Stimulated activated CD8-positive, alpha-beta memory T cell treated with anti-CD3 and anti-CD28 coated beads, Interleukin-7, amount 100 ng/mL, for 48 hours (primary cell): ENCODE measurements around the gene PTCD2.
"Not testable (repeated sequence)": the region's sequence is repeated elsewhere in the genome, so short reads cannot be mapped to it uniquely, and the experiment has no call there.

Source experiments
- DNase-seq, 2 donors: peaks; one replicate each; pipeline ENCODE4 v3.0.0-alpha.2; 2020; ENCODE audit warnings: low read depth in 1 of 2; ENCODE audit errors: extremely low read depth in 1 of 2

The PTCD2 gene

DNA sequence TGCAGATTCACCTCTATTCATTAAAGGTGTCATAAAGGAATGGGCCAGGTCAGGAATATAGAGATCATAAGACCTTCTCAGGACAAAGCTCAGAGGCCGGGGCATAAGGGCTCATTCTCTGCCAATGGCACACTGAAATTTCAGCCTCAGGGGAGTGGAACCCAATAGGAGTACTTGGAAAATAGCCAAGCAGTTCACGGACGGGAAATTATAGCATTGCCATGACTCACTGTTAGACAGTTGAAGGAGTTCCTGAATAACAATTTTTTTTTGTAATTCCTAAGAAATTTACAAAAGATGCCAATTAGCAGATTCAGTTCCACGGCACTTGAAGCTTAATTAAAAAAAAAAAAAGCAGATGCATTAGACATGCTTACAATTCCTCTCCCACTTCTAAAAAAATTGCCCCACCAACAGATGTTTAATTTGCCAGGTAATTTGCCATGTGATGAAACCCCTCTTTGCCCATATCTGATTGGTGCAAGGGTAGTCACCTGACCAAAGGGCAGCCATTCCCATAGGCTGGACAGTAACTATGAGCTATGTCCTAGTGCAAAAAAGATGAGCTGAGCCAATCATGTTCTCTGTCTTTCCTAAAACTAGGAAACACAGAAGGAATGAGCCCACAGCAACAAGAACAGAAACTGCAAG is 58.6 kb downstream of the PTCD2 start:
- DNase-seq = no peak

DNA sequence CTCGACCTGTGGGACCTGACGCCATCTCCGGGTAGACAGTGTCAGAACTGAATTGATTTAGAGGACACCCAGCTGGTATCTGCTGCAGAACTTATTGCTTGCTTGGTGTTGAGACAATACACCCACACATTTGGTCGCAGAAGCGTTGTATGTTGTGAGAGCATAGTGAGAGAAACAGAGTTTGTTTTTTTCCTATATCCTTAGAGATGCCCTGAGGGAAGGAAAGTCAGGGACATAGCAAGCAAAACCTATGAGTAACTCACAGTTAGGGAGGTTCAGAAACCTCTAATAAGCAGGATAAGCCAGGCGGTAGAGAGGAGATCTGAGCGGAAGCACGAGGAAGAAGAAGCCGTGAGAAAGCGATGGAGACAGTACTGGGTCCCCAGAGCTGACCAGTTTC is 59.8 kb downstream of the PTCD2 start:
- DNase-seq = no peak

DNA sequence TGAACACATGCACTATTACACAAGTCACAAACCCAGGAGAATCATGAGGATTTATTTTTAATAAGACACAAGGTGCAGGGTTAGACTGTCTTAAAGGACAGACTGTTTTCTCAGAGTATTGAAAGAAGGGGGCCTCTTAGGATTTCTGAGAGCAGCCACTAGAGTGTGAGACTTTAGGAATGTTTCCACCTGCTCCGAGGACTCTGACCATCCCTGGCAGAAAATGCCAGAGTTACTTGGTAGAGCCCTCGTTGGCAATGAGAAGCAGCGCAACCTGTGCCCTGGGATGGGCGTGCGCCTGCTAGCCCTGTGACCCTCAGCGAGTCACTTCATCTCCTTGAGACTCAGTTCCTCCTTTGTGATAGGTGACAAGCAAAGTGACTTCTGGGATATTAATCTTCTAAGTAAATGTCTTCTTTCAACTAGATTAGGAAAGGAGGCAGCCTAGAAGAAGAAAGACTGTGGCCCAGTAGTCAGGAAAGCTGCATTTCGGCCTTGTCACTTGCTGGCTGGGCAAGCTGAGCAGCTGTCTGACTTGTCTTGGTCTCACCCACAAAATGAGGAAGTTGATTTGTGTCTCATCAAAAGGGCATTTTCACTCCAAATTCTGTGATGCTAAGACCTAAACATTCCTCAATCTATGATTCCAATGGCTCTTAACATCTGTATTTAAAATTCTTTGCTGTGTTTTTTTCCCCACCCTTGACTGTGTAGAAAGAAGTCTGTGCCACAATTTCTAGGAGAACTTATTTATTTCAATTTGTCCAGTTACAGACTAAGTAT is 60.5 kb downstream of the PTCD2 start:
- no peak for DNase-seq

DNA sequence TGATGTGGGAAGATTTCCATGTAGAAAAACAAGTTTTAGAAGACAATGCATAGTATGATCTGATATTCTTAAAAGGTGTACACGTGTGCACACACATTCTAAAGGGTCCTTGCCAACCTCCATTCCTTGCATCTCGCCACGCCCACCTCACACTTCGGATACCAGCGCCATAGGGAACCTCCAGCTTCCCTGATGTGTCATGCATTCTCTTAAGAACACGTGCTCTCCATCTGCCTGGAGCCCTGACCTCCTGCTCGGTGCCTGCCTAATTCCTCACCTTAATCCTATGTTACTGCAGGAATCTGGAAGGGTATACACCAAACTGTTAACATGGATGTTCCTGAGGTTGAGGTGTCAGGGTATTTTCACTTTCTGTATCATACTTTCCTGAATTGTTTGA is 63.1 kb downstream of the PTCD2 start:
- DNase-seq = no peak

- no peak for DNase-seq
Measured at GRCh38 chr5:72383726-72384125, 63.6 kb downstream of the PTCD2 start.

DNA sequence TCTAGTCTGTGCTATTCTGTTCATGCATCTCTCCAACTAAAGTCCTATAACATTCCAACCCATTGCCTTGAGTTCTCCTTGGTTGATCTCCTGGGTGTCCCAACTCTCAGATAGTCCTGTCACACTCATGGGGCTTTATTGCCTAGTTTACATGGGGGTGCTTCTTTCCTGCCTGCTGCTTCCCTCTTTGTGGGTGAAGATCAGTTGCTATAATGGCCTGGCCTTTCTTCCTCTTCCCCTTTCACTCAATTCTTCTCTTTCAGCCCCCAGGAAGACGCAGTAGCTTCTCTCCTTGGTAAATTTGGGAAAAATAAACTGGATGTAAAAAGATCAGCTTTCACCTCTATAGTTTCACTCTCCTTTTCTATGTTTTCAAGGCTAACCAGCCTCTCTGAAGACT is 66.5 kb downstream of the PTCD2 start:
- DNase-seq = no peak

- DNase-seq = no peak
Measured at GRCh38 chr5:72387985-72388384, 67.8 kb downstream of the PTCD2 start.

DNA sequence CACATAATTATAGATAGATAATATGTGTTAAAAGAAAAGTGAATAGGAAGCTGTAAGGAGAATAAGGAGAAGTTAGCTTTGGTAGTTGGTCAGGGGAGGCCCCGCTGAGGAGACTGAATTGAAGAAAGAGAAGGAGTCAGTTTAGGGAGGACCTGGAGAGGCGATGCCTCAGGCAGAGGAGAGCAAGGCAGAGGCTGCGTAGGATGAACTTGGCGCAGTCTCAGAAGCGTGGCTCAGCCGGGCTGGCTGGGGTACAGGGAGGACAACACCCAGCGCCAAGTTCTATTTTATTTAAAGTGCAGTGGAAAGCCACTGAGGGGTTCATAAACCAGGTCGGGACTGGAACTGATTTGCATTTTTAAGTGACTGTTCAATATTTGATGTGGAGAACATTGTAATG is 68.5 kb downstream of the PTCD2 start:
- DNase-seq = no peak

- DNase-seq = no peak
Measured at GRCh38 chr5:72390836-72391235, 70.7 kb downstream of the PTCD2 start.

- DNase-seq = no peak
Measured at GRCh38 chr5:72392326-72392733, 72.2 kb downstream of the PTCD2 start.

DNA sequence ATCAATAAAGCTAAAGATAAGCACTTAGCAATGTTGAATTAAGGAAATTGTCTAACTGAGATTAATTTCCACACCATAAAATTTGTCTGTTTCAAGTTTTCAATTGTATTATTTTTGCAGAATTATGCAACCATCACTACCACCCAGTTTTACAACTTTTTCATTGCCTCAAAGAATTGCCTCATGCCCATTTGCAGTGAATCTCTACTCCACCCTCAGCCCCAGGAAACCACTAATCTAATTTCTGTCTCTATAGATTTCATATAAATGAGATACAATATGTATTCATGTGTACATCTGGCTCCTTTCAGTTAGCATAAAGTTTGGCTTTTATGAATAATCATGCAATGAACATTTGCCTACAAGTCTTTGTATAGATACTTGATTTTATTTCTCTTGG is 72.9 kb downstream of the PTCD2 start:
- no peak for DNase-seq

DNA sequence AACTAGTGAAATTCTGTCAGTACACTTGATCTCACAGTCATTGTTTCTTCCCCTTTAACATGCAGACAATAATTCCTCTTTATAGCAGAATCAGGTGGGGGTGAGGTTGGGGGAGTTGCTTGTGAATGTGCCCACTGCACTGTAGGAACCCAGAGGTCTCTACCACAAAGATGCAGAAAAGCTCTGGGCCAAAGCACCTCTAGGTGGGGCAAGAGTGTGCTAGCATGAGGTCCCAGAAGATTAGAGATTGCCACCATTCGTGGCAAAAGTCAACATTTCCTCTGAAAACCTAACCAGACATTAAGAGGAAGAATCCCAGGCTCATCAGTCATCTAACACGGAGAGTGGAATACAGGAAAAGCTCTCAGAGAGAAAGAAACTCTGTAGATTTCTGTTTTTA is 74.5 kb downstream of the PTCD2 start:
- DNase-seq = no peak

DNA sequence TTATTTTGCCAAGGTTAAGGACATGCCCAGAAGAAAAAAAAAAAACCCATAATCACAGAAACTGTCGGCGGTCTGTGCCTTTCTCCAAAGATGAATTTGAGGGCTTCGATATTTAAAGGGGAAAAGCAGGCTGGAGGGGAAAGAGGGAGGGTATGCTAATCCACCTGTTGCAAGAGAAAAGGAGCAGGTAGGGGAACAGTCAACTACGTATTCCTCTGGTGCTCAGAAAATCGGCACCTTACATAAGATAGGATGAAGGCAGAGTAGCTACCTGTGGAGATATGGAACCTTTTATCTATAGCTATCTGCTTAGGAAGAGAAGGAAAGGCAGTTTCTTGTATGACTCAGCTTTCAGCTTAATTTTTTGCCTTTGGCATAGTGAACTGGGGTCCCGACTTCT is 77.7 kb downstream of the PTCD2 start:
- DNase-seq = no peak

- no peak for DNase-seq
Measured at GRCh38 chr5:72400950-72401349, 80.8 kb downstream of the PTCD2 start.

DNA sequence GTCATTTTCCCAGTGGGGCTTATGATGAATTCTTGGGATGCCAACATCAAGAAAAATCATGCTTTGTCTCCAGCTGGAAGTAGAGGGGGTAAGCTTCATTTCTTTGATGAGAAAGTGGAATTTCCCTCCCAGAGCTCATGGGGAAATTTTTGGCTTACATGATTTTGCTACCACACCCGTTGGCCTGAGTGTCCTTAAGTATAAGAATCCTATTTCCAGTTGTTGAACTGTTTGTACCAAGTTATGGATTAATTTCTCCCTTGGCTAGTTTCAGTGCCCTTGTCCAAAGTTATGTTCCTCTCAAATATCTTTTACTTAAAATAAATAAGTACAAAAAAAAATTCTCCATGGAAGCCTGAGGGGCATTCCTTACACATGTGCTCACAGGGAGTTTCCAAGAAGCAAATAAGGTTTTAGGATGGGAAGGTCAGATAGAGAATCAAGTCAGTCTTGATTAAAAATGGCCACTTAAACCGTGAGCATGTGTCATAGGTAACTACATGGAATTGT is 82.3 kb downstream of the PTCD2 start:
- no peak for DNase-seq

DNA sequence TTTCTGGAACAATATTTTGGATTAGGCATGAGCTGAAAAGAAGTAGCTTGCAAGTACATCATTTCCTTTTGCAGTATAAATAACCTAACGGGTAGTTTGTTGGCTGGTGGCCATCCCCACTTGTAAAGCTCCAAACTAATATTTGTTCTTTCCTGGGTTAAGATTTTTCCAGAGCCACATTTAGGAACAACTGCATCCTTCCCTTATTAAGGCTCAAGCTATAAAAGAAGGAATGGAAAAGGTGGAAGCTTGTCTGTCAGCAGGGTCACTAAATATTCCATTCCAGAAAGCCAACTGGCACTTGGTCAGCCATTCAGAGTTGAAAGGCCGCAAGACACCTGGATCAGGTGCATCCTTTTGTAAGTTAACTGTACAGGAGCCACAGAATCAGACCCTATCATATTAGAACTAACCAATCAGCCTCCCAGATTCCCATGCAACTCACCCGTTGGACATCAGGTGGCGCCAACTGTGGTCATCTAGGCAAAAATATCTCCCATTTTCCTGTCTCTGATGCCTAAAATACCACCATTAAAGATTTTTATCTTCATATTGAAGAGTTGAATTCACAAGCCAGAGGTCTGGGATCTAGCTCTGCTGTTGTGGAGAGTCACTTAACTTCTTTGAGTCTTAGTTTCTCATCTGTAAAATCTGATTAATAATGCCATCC is 82.9 kb downstream of the PTCD2 start:
- no peak for DNase-seq

DNA sequence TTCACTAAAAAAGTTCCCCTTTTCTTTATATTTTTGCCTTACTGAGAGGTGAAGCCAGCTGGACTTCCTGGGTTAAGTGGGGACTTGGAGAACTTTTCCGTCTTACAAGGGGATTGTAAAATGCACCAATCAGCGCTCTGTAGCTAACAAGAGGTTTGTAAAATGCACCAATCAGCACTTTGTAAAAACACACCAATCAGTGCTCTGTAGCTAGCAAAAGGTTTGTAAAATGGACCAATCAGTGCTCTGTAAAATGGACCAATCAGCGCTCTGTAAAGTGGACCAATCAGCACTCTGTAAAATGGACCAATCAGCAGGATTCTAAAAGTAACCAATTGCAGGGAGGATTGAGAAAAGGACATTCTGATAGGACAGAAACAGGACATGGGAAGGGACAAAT is 84.6 kb downstream of the PTCD2 start:
- DNase-seq = not testable (repeated sequence)

GRCh38 chr5:72407078-72407477 is 86.9 kb downstream of the PTCD2 start:
- DNase-seq = no peak

- DNase-seq = no peak
Measured at GRCh38 chr5:72407541-72407940, 87.4 kb downstream of the PTCD2 start.

DNA sequence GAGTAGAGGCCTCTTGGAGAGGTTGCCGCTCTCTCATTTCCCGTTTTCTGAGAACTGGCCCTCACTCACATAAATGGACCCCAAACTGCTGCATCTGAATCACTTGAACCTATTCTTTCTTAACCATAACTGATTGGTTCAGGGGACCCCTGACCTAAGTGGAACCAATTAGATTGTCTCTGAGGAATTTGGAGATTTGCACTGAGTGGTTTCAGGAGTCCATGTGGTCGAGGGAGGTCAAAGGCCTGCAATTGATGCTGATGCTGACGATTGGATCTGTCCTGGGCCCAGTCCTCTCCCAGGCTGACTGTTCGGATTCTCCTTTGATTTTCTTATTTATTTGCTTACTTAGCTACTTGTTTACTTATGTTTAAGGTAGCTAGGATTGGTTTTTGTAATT is 88.0 kb downstream of the PTCD2 start:
- DNase-seq = no peak

GRCh38 chr5:72408603-72409002 is 88.4 kb downstream of the PTCD2 start:
- DNase-seq = no peak
